Measurements from ENCODE around the gene NRG2. TPM values are rescaled to one million over a fixed set of nuclear protein-coding genes. Genes with fewer than 3 reads are reported as not detected.
A peak's percentile ranks its signal among the peaks of the same experiment; 100 is the strongest.

The NRG2 gene
- total and polyA plus RNA-seq, 10 donors: 0.83 to 7.7 (median 4.4) TPM

DNA sequence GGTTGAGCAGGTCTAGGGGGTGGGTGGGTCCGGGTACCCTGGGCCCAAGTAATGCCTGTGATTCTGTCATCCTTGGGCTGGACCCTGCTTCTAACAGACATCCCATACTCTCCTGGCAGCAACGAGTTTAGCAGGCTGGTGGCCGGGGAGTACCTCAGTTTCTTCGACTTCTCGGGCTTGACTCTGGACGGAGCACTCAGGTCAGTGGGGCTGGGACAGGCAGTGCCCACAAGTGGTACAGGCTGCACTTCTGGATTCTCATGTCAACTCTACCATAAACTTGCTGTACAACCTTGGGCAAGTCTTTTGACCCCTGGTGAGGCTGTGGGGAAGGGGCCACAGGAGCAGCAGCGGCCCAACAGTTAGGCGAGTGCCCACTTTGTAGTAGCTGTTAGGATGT lies 225.7 kb downstream of the NRG2 start:
- WGBS, 5 donors: 91 to 94% (median 92%) methylated on average over 8 of the region's 8 CpGs
- Histone ChIP-seq H3K27me3 (replicated peaks in 1 of 7) (no peaks in the 10 kb centered on the region), H3K36me3 (no peaks in the 10 kb centered on the region), H3K27ac (no peak overlapping the region), H3K9me3 (peaks cover 0 to 21% (median 15%) of the 10 kb centered on the region in 8 donors), H3K4me1 (no peaks in the 10 kb centered on the region), H3K4me3 (no peak overlapping the region)
- TF ChIP-seq POLR2A (IDR thresholded peaks at IDR 0.05) (no peak), POLR2AphosphoS5 (IDR thresholded peaks at IDR 0.05) (no peak)
- TF ChIP-seq, protein P1, sequence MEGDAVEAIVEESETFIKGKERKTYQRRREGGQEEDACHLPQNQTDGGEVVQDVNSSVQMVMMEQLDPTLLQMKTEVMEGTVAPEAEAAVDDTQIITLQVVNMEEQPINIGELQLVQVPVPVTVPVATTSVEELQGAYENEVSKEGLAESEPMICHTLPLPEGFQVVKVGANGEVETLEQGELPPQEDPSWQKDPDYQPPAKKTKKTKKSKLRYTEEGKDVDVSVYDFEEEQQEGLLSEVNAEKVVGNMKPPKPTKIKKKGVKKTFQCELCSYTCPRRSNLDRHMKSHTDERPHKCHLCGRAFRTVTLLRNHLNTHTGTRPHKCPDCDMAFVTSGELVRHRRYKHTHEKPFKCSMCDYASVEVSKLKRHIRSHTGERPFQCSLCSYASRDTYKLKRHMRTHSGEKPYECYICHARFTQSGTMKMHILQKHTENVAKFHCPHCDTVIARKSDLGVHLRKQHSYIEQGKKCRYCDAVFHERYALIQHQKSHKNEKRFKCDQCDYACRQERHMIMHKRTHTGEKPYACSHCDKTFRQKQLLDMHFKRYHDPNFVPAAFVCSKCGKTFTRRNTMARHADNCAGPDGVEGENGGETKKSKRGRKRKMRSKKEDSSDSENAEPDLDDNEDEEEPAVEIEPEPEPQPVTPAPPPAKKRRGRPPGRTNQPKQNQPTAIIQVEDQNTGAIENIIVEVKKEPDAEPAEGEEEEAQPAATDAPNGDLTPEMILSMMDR (IDR thresholded peaks at IDR 0.05 in 8 of 11, conservative IDR thresholded peaks at IDR 0.05 in 3 of 11): no peak
- DNase-seq: no peak
- intact Hi-C loops (cut with DNase I; ENCODE audit: low total_unique reads): no loop called here

DNA sequence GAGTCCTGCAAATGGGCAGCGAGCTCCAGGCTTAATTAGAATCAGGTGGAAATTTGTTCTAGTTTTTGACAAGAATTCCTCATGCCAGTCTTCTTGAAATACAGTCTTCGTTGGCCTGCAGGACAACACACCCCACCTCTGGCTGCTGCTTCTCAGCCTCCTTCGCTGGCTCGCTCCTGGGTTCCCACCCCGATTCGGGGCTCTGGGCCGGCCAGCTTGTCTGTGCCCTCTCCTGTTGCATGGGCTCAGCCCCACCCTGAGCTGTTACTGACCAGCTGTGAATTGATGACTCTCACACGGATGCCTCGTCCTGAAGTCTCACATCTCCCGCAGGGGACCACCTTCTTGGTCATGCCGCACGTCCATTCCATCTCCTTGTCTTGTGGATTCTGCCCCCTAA lies 226.5 kb downstream of the NRG2 start:
- Histone ChIP-seq H3K27ac (no peak overlapping the region), H3K4me3 (no peak overlapping the region), H3K27me3 (replicated peaks in 1 of 7) (no peaks in the 10 kb centered on the region), H3K9me3 (peaks cover 0 to 21% (median 15%) of the 10 kb centered on the region in 8 donors), H3K36me3 (no peaks in the 10 kb centered on the region), H3K4me1 (no peaks in the 10 kb centered on the region)
- no peak for DNase-seq
- WGBS, 5 donors: 86 to 89% (median 88%) methylated on average over 12 of the region's 12 CpGs
- intact Hi-C loops (cut with DNase I; ENCODE audit: low total_unique reads): no loop called here
- TF ChIP-seq POLR2AphosphoS5 (IDR thresholded peaks at IDR 0.05): no peak
- TF ChIP-seq, protein P1 (IDR thresholded peaks at IDR 0.05 in 8 of 11, conservative IDR thresholded peaks at IDR 0.05 in 3 of 11): no peak
- TF ChIP-seq POLR2A (IDR thresholded peaks at IDR 0.05): no peak

DNA sequence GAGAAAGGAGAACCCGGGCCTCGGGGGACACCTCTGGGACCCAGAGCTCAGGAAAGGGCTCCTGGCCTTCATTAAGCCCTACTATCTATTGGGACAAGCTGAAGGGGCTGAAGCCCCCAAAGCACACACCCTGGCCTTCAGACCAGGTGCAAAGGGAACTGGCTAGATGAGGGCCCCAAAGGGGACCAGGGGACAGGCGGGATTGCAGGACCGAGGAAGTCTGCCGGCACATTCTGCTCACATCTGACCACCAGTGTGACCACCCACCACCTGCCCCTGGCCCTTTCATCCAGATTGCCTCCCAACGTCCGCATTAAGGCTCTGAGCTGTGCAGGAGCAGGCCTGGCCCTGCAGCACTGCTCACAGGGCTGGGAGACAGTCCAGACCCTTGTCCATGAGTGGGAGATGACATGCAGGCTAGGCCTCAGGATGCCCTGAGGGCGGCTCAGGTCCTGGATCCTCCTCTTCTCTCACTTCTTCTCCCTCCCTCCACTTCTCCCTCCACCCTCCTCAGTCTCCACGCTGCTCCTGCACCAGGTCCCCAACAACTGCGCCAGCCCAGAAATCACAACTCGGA lies 228.3 kb downstream of the NRG2 start:
- WGBS, 5 donors: 87 to 91% (median 89%) methylated on average over 11 of the region's 11 CpGs
- intact Hi-C loops (cut with DNase I; ENCODE audit: low total_unique reads): no loop called here
- peak; percentile 45 for DNase-seq
- no peak for TF ChIP-seq POLR2AphosphoS5 (IDR thresholded peaks at IDR 0.05)
- TF ChIP-seq POLR2A (IDR thresholded peaks at IDR 0.05): no peak
- TF ChIP-seq, protein P1 (IDR thresholded peaks at IDR 0.05 in 8 of 11, conservative IDR thresholded peaks at IDR 0.05 in 3 of 11): no peak
- Histone ChIP-seq H3K9me3 (peaks cover 0 to 20% (median 15%) of the 10 kb centered on the region in 8 donors), H3K36me3 (no peaks in the 10 kb centered on the region), H3K27me3 (replicated peaks in 1 of 7) (no peaks in the 10 kb centered on the region), H3K4me3 (no peak overlapping the region), H3K27ac (no peak overlapping the region), H3K4me1 (no peaks in the 10 kb centered on the region)

DNA sequence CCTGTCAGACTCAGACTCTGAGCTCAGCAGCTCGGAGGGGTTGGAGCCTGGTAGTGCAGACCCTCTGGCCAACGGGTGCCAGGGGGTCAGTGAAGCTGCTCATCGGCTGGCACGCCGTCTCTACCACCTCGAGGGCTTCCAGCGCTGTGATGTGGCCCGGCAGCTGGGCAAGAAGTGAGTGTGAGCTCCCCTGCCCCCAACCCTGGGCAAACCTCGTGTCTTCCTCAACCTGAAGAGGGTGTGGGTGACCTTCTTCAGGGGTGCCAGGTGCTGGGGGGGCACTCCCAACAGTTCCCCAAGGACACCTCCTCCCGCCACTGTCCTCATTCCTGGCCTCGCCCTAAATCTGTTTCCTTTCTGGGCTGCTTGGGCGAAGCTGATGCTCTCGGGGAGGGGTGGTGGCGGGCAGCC lies 228.9 kb downstream of the NRG2 start:
- WGBS, 5 donors: 71 to 88% (median 82%) methylated on average over 14 of the region's 14 CpGs
- no peaks in the 10 kb centered on the region for H3K4me1 ChIP-seq
- no peak overlapping the region for H3K27ac ChIP-seq
- H3K4me3 ChIP-seq: no peak overlapping the region
- no peak for TF ChIP-seq POLR2A (IDR thresholded peaks at IDR 0.05)
- TF ChIP-seq POLR2AphosphoS5 (IDR thresholded peaks at IDR 0.05): no peak
- TF ChIP-seq, protein P1 (IDR thresholded peaks at IDR 0.05 in 8 of 11, conservative IDR thresholded peaks at IDR 0.05 in 3 of 11): no peak
- H3K36me3 ChIP-seq: no peaks in the 10 kb centered on the region
- peaks cover 0 to 14% (median 12%) of the 10 kb centered on the region in 8 donors for H3K9me3 ChIP-seq
- intact Hi-C loops (cut with DNase I; ENCODE audit: low total_unique reads): no loop called here
- H3K27me3 ChIP-seq (replicated peaks in 1 of 7): peaks cover 0 to 4% (median 0%) of the 10 kb centered on the region in 7 donors
- peak; percentile 69 for DNase-seq
